ENCODE measurements around the gene SPR. TPM values are rescaled to one million over a fixed set of nuclear protein-coding genes. Genes with fewer than 3 reads are reported as not detected.

SPR gene
- total and polyA plus RNA-seq, 4 experiments from 2014 or later: 0.58 TPM; not detected in 3

DNA sequence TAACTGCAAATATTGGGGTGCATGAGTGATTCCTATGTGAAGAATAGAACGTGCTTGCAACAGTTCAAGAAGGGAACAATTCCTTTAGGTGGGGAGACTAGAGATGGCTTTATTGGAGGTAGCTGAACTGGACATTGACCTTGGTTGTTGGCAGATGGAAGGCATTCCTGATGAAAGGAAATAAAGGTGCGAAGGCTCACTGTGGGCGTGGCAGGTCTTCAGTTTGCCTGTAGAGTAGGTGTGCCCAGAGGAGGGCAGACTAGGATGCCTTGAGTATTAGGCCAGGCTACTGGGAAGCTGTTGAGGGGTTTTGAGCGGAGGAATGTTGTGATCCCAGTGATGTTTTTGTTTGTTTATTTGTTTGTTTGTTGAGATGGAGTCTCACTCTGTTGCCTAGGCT lies 2.8 kb downstream of the SPR start:
- ChIA-PET POLR2A (ENCODE audit: partially characterized antibody) (no interaction called here), CTCF (ENCODE audit: partially characterized antibody) (interaction anchor here (1.0 to 5.9 kb wide), 2 partner anchors 84 to 287 kb away, joined by 3 to 35 read pairs; no protein-coding TSS in a partner anchor)
- no peak overlapping the region for H3K27ac Mint-ChIP-seq
- no peak overlapping the region for H3K4me3 ChIP-seq (ENCODE audit: low read length in 2 of 2)
- H3K36me3 Mint-ChIP-seq: no peaks in the 10 kb centered on the region
- peaks cover 7% of the 10 kb centered on the region for H3K4me1 ChIP-seq (ENCODE audit: insufficient read depth, low read length)
- no peaks in the 10 kb centered on the region for H3K9me3 ChIP-seq (ENCODE audit: control insufficient read depth in 1 of 2, low read length in 2 of 2)
- H3K9me3 Mint-ChIP-seq: no peaks in the 10 kb centered on the region
- intact Hi-C loops (cut with micrococcal nuclease): no loop called here
- peaks cover 13% of the 10 kb centered on the region for H3K27me3 ChIP-seq (ENCODE audit: insufficient read depth, low read length)
- no peak overlapping the region for H3K27ac ChIP-seq (ENCODE audit: low read depth, low read length)
- peaks cover 3 to 10% (median 6%) of the 10 kb centered on the region in 4 donors for H3K4me1 Mint-ChIP-seq
- H3K4me3 Mint-ChIP-seq: no peak overlapping the region
- H3K27me3 Mint-ChIP-seq: peaks cover 27 to 62% of the 10 kb centered on the region in 2 donors
- no peak for DNase-seq
- no peaks in the 10 kb centered on the region for H3K36me3 ChIP-seq (ENCODE audit: insufficient read depth, low read length)

DNA sequence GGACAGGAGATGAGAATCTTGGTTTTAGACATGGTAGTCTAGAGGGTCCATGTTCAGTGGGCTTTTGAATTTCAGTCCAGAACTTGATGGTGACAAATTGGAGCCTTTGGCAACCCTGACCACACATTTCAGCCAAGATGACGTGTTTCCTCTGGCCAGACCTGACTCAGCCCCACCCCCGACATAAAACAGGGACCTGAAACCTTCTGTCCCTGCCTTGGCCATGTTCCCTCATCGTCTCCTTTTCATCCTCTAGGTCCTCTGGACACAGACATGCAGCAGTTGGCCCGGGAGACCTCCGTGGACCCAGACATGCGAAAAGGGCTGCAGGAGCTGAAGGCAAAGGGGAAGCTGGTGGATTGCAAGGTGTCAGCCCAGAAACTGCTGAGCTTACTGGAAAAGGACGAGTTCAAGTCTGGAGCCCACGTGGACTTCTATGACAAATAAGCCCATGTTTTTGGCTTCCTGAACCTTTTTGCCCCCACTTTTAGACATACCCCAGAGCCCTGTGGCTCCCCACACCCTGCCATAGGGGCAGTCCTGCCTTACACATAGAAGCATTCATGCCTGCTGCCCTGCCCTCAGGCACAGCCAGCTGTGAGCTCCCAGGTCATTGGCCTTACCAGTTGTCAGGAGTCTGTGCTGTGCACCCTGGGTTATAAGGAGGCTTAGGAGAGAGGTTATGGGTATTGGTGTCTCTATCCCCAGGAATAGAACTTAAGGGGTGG lies 4.0 kb downstream of the SPR start:
- no peak overlapping the region for H3K4me3 ChIP-seq (ENCODE audit: low read length in 2 of 2)
- H3K36me3 ChIP-seq (ENCODE audit: insufficient read depth, low read length): no peaks in the 10 kb centered on the region
- H3K9me3 ChIP-seq (ENCODE audit: control insufficient read depth in 1 of 2, low read length in 2 of 2): no peaks in the 10 kb centered on the region
- intact Hi-C loops (cut with micrococcal nuclease): no loop called here
- DNase-seq: no peak
- H3K27me3 ChIP-seq (ENCODE audit: insufficient read depth, low read length): peaks cover 10% of the 10 kb centered on the region
- H3K27ac Mint-ChIP-seq: no peak overlapping the region
- H3K9me3 Mint-ChIP-seq: no peaks in the 10 kb centered on the region
- no peak overlapping the region for H3K4me3 Mint-ChIP-seq
- POLR2A ChIA-PET (ENCODE audit: partially characterized antibody): no interaction called here
- CTCF ChIA-PET (ENCODE audit: partially characterized antibody): interaction anchor here (1.0 to 5.9 kb wide), 5 partner anchors 30 to 321 kb away, joined by 3 to 35 read pairs (median 8); no protein-coding TSS in a partner anchor
- H3K27me3 Mint-ChIP-seq: peaks cover 31 to 62% of the 10 kb centered on the region in 2 donors
- peaks cover 5 to 17% (median 8%) of the 10 kb centered on the region in 4 donors for H3K4me1 Mint-ChIP-seq
- peaks cover 7% of the 10 kb centered on the region for H3K4me1 ChIP-seq (ENCODE audit: insufficient read depth, low read length)
- H3K36me3 Mint-ChIP-seq: no peaks in the 10 kb centered on the region
- no peak overlapping the region for H3K27ac ChIP-seq (ENCODE audit: low read depth, low read length)

DNA sequence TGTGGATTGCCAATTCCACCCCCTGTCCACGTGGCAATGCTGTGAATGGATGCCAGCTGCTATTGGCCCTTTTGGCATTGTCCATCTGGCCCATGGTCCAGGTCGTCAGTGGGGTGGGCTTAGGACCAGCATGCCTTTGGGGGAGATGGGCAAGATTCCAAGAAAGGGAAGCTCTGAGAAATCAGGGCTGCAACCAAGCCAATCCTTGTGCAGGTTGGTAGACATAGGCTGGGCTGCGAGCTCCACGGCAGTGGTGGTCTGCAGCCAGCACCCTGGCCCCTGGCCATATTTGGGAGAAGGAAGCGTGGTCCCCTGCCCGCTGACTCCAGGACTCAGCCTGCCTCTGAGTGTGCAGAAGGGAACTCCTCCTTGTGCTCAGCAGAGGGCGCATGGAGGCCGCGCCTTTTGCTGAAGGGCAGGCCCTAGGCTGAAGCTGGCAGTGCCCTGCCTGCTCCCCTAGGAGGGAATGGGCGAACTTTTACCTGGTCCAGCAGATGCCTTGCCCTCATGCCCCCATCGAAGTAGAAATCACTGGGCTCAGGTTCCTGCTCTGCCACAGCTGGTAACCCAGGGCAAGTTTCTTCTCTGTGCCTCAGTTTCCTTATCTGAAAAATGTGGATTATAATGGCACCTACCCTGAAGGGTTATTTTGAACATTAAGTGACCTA lies 5.4 kb downstream of the SPR start:
- ChIA-PET CTCF (ENCODE audit: partially characterized antibody) (interaction anchor here (0.7 to 5.9 kb wide), 13 partner anchors 10 to 320 kb away, joined by 3 to 35 read pairs (median 4); no protein-coding TSS in a partner anchor), POLR2A (ENCODE audit: partially characterized antibody) (no interaction called here)
- no peaks in the 10 kb centered on the region for H3K36me3 Mint-ChIP-seq
- Histone ChIP-seq H3K27me3 (ENCODE audit: insufficient read depth, low read length) (peaks cover 15% of the 10 kb centered on the region), H3K36me3 (ENCODE audit: insufficient read depth, low read length) (no peaks in the 10 kb centered on the region), H3K27ac (ENCODE audit: low read depth, low read length) (no peak overlapping the region), H3K4me1 (ENCODE audit: insufficient read depth, low read length) (peaks cover 6% of the 10 kb centered on the region), H3K9me3 (ENCODE audit: control insufficient read depth in 1 of 2, low read length in 2 of 2) (no peaks in the 10 kb centered on the region), H3K4me3 (ENCODE audit: low read length in 2 of 2) (no peak overlapping the region)
- no peak overlapping the region for H3K27ac Mint-ChIP-seq
- intact Hi-C loops (cut with micrococcal nuclease): loop anchor here (1.0 kb wide), 1 partner anchor 285 kb away; no protein-coding TSS in a partner anchor
- peak; percentile 42 to 55 (median 47) for DNase-seq
- no peaks in the 10 kb centered on the region for H3K9me3 Mint-ChIP-seq
- H3K4me3 Mint-ChIP-seq: no peak overlapping the region
- H3K27me3 Mint-ChIP-seq: peaks cover 30 to 65% of the 10 kb centered on the region in 2 donors
- H3K4me1 Mint-ChIP-seq: peaks cover 0 to 11% (median 4%) of the 10 kb centered on the region in 4 donors

DNA sequence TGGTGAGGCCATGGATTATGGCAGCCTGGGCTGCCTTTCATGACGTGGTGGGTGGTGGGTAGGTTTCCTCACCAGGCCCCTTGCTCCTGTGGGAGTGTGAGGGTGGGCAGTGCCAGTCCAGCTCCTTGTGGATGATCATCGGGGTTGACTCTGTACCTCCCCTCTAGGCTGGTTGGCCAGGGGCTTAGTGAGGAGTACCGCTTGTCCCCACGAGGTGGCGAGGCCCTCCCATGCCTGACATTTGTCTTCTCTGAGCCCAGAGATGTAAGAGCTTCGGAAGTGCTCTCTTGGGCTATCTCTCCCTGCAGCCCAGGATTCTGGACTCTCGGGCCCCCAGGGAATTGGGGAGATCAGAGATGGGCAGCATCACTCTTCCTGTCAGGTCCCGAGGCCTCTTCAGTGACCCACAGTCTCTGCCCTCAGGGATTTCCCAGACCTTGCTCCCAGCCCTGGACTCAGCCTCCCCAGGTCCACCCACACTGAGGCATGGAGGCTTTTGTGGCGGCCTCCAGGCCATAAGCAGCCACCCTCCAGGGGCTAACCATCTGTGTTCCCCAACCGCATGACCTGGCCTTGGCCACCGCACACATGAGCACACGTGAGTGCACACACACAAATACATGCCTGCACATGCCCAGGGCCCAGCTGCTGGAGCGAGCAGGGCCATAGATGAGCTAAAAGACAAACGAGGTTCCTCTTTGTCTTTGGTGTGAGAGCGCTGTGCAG lies 6.5 kb downstream of the SPR start:
- Histone ChIP-seq H3K36me3 (ENCODE audit: insufficient read depth, low read length) (no peaks in the 10 kb centered on the region), H3K9me3 (ENCODE audit: control insufficient read depth in 1 of 2, low read length in 2 of 2) (no peaks in the 10 kb centered on the region), H3K27me3 (ENCODE audit: insufficient read depth, low read length) (peaks cover 10% of the 10 kb centered on the region), H3K4me3 (ENCODE audit: low read length in 2 of 2) (no peak overlapping the region), H3K4me1 (ENCODE audit: insufficient read depth, low read length) (no peaks in the 10 kb centered on the region), H3K27ac (ENCODE audit: low read depth, low read length) (no peak overlapping the region)
- Mint-ChIP-seq H3K27ac (no peak overlapping the region), H3K4me3 (no peak overlapping the region), H3K36me3 (no peaks in the 10 kb centered on the region), H3K9me3 (no peaks in the 10 kb centered on the region), H3K4me1 (peaks cover 0 to 7% (median 3%) of the 10 kb centered on the region in 4 donors), H3K27me3 (peaks cover 29 to 60% of the 10 kb centered on the region in 2 donors)
- DNase-seq: peak in 1 of 5 donors; percentile 16
- intact Hi-C loops (cut with micrococcal nuclease): no loop called here
- POLR2A ChIA-PET (ENCODE audit: partially characterized antibody): no interaction called here
- CTCF ChIA-PET (ENCODE audit: partially characterized antibody): interaction anchor here (0.6 to 5.9 kb wide), 12 partner anchors 8 to 319 kb away, joined by 3 to 35 read pairs (median 4); no protein-coding TSS in a partner anchor

DNA sequence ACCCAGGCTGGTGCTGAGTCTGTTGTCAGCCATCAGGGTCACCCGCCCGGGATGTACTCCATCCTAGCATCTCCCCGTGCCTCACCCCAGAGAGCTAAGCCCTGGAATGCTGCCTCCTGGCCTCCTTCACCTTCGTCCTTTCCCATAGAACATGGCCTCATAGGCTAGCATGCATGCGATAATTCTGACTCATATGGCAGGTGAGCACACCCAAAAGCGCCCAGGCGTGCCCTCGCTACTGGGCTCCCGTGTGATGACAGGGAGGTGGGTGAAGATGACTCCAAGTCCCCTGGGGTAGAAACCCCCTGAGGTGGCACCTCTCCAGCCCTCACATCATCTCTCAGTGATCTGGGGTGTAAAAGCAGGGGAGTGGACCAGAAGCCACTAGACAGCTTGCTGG lies 7.3 kb downstream of the SPR start:
- no peak for DNase-seq
- no peak overlapping the region for H3K27ac ChIP-seq (ENCODE audit: low read depth, low read length)
- ChIA-PET CTCF (ENCODE audit: partially characterized antibody) (interaction anchor here (1.2 to 5.9 kb wide), 4 partner anchors 8 to 282 kb away, joined by 3 to 35 read pairs (median 5); no protein-coding TSS in a partner anchor), POLR2A (ENCODE audit: partially characterized antibody) (no interaction called here)
- H3K4me3 ChIP-seq (ENCODE audit: low read length in 2 of 2): no peak overlapping the region
- intact Hi-C loops (cut with micrococcal nuclease): no loop called here
- H3K27ac Mint-ChIP-seq: no peak overlapping the region
- H3K4me1 Mint-ChIP-seq: peaks cover 0 to 7% (median 3%) of the 10 kb centered on the region in 4 donors
- H3K27me3 ChIP-seq (ENCODE audit: insufficient read depth, low read length): peaks cover 10% of the 10 kb centered on the region
- H3K9me3 ChIP-seq (ENCODE audit: control insufficient read depth in 1 of 2, low read length in 2 of 2): no peaks in the 10 kb centered on the region
- H3K9me3 Mint-ChIP-seq: no peaks in the 10 kb centered on the region
- H3K27me3 Mint-ChIP-seq: peaks cover 27 to 58% of the 10 kb centered on the region in 2 donors
- H3K4me1 ChIP-seq (ENCODE audit: insufficient read depth, low read length): no peaks in the 10 kb centered on the region
- H3K36me3 Mint-ChIP-seq: no peaks in the 10 kb centered on the region
- H3K4me3 Mint-ChIP-seq: no peak overlapping the region
- H3K36me3 ChIP-seq (ENCODE audit: insufficient read depth, low read length): no peaks in the 10 kb centered on the region

DNA sequence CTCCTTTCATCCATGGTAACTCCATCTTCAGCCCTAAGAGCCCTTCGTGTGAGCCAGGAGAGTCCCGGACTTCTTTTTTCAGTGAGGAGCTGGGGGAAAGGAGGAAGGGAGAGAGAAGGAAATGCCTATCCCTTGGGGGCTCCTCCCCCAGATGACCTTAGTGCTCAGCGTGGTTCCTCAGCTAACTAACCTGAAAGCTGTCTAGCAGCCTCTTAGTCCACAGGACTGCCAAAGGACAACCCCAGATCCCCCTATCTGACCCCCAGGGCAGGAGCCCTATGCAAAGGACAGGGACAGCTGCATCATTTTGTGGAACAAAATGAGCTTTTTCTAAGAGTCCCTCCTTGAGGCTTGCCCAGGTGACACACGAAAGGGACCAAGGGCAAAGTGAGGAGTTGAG lies 7.9 kb downstream of the SPR start:
- intact Hi-C loops (cut with micrococcal nuclease): no loop called here
- peak overlapping the region in 1 of 7 donors; percentile 23 for H3K27ac Mint-ChIP-seq
- Histone ChIP-seq H3K4me1 (ENCODE audit: insufficient read depth, low read length) (no peaks in the 10 kb centered on the region), H3K4me3 (ENCODE audit: low read length in 2 of 2) (no peak overlapping the region), H3K9me3 (ENCODE audit: control insufficient read depth in 1 of 2, low read length in 2 of 2) (no peaks in the 10 kb centered on the region), H3K36me3 (ENCODE audit: insufficient read depth, low read length) (no peaks in the 10 kb centered on the region), H3K27ac (ENCODE audit: low read depth, low read length) (no peak overlapping the region), H3K27me3 (ENCODE audit: insufficient read depth, low read length) (peaks cover 10% of the 10 kb centered on the region)
- H3K4me1 Mint-ChIP-seq: peaks cover 0 to 7% (median 3%) of the 10 kb centered on the region in 4 donors
- no peak for DNase-seq
- no peaks in the 10 kb centered on the region for H3K36me3 Mint-ChIP-seq
- CTCF ChIA-PET (ENCODE audit: partially characterized antibody): interaction anchor here (1.8 to 5.9 kb wide), 3 partner anchors 9 to 282 kb away, joined by 4 to 35 read pairs (median 6); no protein-coding TSS in a partner anchor
- no peaks in the 10 kb centered on the region for H3K9me3 Mint-ChIP-seq
- POLR2A ChIA-PET (ENCODE audit: partially characterized antibody): no interaction called here
- H3K27me3 Mint-ChIP-seq: peaks cover 22 to 53% of the 10 kb centered on the region in 2 donors
- no peak overlapping the region for H3K4me3 Mint-ChIP-seq

All from CD4-positive, alpha-beta memory T cell (primary cell).